GM18907 (cell line): ENCODE measurements around the gene CBY3.
"Not testable (repeated sequence)": the region's sequence is repeated elsewhere in the genome, so short reads cannot be mapped to it uniquely, and the experiment has no call there.

Source experiments
- ATAC-seq: cut with Tn5 transposase; IDR thresholded peaks from one replicate; pipeline ENCODE4 v1.9.1; 2021; ENCODE audit warnings: mild to moderate bottlenecking, moderate library complexity; ENCODE audit not compliant: unreplicated experiment

Gene CBY3

GRCh38 chr5:179678223-179679013, 2.4 kb downstream of the CBY3 start:
- ATAC-seq: peak; percentile 84

- ATAC-seq: no peak
Measured at GRCh38 chr5:179668391-179668790, 12.4 kb downstream of the CBY3 start.

GRCh38 chr5:179661647-179662046, 19.2 kb downstream of the CBY3 start:
- ATAC-seq: not testable (repeated sequence)

GRCh38 chr5:179658179-179658856, 22.5 kb downstream of the CBY3 start:
- ATAC-seq: peak; percentile 69

GRCh38 chr5:179657302-179658178, 23.3 kb downstream of the CBY3 start:
- peak; percentile 83 for ATAC-seq

GRCh38 chr5:179653135-179653534, 27.7 kb downstream of the CBY3 start:
- not testable (repeated sequence) for ATAC-seq

- not testable (repeated sequence) for ATAC-seq
Measured at GRCh38 chr5:179650245-179650644, 30.6 kb downstream of the CBY3 start.

GRCh38 chr5:179649166-179649703, 31.6 kb downstream of the CBY3 start:
- not testable (repeated sequence) for ATAC-seq

- no peak for ATAC-seq
Measured at GRCh38 chr5:179648410-179648809, 32.4 kb downstream of the CBY3 start.

- not testable (repeated sequence) for ATAC-seq
Measured at GRCh38 chr5:179644766-179645165, 36.1 kb downstream of the CBY3 start.

- ATAC-seq: not testable (repeated sequence)
Measured at GRCh38 chr5:179643141-179643920, 37.5 kb downstream of the CBY3 start.

GRCh38 chr5:179642626-179643025, 38.2 kb downstream of the CBY3 start:
- not testable (repeated sequence) for ATAC-seq

- not testable (repeated sequence) for ATAC-seq
Measured at GRCh38 chr5:179641745-179642144, 39.1 kb downstream of the CBY3 start.

GRCh38 chr5:179639296-179639695, 41.5 kb downstream of the CBY3 start:
- not testable (repeated sequence) for ATAC-seq

GRCh38 chr5:179634370-179635172, 46.3 kb downstream of the CBY3 start:
- peak; percentile 90 for ATAC-seq

- ATAC-seq: peak; percentile 65
Measured at GRCh38 chr5:179633501-179634369, 47.1 kb downstream of the CBY3 start.
